Lower leg skin (tissue), 3 donors: ENCODE results near the gene RAPH1.

ENCODE experiments used
- POLR2A ChIP-seq, 2 donors: fragments of 450-650 bp; IDR thresholded peaks; one replicate each; pipeline ENCODE4 v1.6.1; 2016 to 2017; ENCODE audit warnings: antibody characterized with exemption in 2 of 2, mild to moderate bottlenecking in 1 of 2, moderate library complexity in 1 of 2
- TF ChIP-seq, protein P1 (sequence below), 3 donors: fragments of 450-650 bp; IDR thresholded peaks; one replicate each; pipeline ENCODE4 v1.5.1; 2016; ENCODE audit warnings: antibody characterized with exemption in 3 of 3, mild to moderate bottlenecking in 3 of 3, moderate library complexity in 2 of 3

DNA sequence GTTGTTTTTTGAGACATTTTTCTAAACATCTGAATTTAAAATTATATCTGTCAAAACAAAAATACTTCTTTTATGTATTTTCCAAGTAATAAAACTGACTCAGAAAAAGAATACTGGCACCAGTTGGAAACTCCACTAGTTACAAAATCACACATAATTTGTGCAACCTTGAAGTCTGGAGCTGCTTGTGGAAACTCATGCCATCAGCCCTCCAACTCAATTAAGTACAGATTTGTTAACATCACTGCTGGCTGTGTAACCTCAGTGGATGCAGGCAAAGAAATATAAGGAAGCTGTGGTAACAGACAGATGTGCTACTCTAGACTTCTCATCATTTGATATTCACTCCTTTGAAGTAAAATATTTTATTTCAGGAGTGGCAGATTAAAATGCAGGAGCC is 30.0 kb upstream of the RAPH1 start:
- TF ChIP-seq, protein P1, sequence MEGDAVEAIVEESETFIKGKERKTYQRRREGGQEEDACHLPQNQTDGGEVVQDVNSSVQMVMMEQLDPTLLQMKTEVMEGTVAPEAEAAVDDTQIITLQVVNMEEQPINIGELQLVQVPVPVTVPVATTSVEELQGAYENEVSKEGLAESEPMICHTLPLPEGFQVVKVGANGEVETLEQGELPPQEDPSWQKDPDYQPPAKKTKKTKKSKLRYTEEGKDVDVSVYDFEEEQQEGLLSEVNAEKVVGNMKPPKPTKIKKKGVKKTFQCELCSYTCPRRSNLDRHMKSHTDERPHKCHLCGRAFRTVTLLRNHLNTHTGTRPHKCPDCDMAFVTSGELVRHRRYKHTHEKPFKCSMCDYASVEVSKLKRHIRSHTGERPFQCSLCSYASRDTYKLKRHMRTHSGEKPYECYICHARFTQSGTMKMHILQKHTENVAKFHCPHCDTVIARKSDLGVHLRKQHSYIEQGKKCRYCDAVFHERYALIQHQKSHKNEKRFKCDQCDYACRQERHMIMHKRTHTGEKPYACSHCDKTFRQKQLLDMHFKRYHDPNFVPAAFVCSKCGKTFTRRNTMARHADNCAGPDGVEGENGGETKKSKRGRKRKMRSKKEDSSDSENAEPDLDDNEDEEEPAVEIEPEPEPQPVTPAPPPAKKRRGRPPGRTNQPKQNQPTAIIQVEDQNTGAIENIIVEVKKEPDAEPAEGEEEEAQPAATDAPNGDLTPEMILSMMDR (IDR thresholded peaks at IDR 0.05): no peak
- no peak for TF ChIP-seq POLR2A (IDR thresholded peaks at IDR 0.05)
